ENCODE results near the gene TRMT61B.
A peak's percentile ranks its signal among the peaks of the same experiment; 100 is the strongest.

TRMT61B gene

GRCh38 chr2:28833740-28834470, 36.2 kb downstream of the TRMT61B start:
- no peak overlapping the region for H3K4me3 ChIP-seq (ENCODE audit: low read depth, low read length)
- no peak for DNase-seq (ENCODE audit: low read depth)
- TF ChIP-seq, protein P1, sequence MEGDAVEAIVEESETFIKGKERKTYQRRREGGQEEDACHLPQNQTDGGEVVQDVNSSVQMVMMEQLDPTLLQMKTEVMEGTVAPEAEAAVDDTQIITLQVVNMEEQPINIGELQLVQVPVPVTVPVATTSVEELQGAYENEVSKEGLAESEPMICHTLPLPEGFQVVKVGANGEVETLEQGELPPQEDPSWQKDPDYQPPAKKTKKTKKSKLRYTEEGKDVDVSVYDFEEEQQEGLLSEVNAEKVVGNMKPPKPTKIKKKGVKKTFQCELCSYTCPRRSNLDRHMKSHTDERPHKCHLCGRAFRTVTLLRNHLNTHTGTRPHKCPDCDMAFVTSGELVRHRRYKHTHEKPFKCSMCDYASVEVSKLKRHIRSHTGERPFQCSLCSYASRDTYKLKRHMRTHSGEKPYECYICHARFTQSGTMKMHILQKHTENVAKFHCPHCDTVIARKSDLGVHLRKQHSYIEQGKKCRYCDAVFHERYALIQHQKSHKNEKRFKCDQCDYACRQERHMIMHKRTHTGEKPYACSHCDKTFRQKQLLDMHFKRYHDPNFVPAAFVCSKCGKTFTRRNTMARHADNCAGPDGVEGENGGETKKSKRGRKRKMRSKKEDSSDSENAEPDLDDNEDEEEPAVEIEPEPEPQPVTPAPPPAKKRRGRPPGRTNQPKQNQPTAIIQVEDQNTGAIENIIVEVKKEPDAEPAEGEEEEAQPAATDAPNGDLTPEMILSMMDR (IDR thresholded peaks at IDR 0.05; ENCODE audit: control insufficient read depth, extremely low read depth, insufficient read depth) = no peak

- DNase-seq (ENCODE audit: low read depth) = no peak
- H3K4me3 ChIP-seq (ENCODE audit: low read depth, low read length) = no peak overlapping the region
- TF ChIP-seq, protein P1 (IDR thresholded peaks at IDR 0.05; ENCODE audit: control insufficient read depth, extremely low read depth, insufficient read depth) = no peak
Observed at GRCh38 chr2:28828382-28828781, 41.7 kb downstream of the TRMT61B start.

GRCh38 chr2:28824870-28825269, 45.2 kb downstream of the TRMT61B start:
- no peak for DNase-seq (ENCODE audit: low read depth)
- TF ChIP-seq, protein P1 (IDR thresholded peaks at IDR 0.05; ENCODE audit: control insufficient read depth, extremely low read depth, insufficient read depth) = no peak
- no peak overlapping the region for H3K4me3 ChIP-seq (ENCODE audit: low read depth, low read length)

DNA sequence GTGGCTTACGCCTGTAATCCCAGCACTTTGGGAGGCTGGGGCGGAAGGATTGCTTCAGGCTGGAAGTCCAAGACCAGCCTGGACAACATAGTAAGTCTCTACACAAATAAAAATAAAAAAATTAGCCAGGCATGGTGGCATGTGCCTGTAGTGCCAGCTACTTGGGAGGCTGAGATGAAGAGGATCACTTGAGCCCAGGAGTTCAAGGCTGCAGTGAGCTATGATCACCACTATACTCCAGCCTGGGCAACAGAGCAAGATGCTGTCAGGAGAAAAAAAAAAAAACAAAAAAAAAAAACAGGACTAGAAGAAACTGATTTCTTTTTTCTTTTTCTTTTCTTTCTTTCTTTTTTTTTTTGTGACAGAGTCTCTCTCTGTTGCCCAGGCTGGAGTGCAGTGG, 45.9 kb downstream of the TRMT61B start:
- TF ChIP-seq, protein P1 (IDR thresholded peaks at IDR 0.05; ENCODE audit: control insufficient read depth, extremely low read depth, insufficient read depth) = no peak
- DNase-seq (ENCODE audit: low read depth) = no peak
- no peak overlapping the region for H3K4me3 ChIP-seq (ENCODE audit: low read depth, low read length)

GRCh38 chr2:28822036-28822435, 48.1 kb downstream of the TRMT61B start:
- no peak for DNase-seq (ENCODE audit: low read depth)
- H3K4me3 ChIP-seq (ENCODE audit: low read depth, low read length) = no peak overlapping the region
- TF ChIP-seq, protein P1 (IDR thresholded peaks at IDR 0.05; ENCODE audit: control insufficient read depth, extremely low read depth, insufficient read depth) = no peak

- no peak overlapping the region for H3K4me3 ChIP-seq (ENCODE audit: low read depth, low read length)
- TF ChIP-seq, protein P1 (IDR thresholded peaks at IDR 0.05; ENCODE audit: control insufficient read depth, extremely low read depth, insufficient read depth) = peak; percentile 74
- DNase-seq (ENCODE audit: low read depth) = peak; percentile 48
Observed at GRCh38 chr2:28821295-28821958, 48.7 kb downstream of the TRMT61B start.

Measured in LNCaP clone FGC (cell line).